SU-DHL-6 (cell line): ENCODE measurements around the gene LMOD1.

Source experiments
- H2AFZ ChIP-seq: fragments of 200-600 bp; sonication (generic); 2 replicates; pipeline ENCODE4 v1.6.1; 2014; ENCODE audit warnings: low read depth, mild to moderate bottlenecking, moderate library complexity, mixed read lengths, antibody characterized with exemption, low read length; ENCODE audit not compliant: severe bottlenecking
- H3F3A ChIP-seq: fragments of 200-600 bp; shearing (Covaris generic); 2 replicates; pipeline ENCODE4 v1.6.0; 2016; ENCODE audit warnings: antibody characterized with exemption, mild to moderate bottlenecking; ENCODE audit not compliant: insufficient read depth
- H3K27ac ChIP-seq: fragments of 200-600 bp; sonication (generic); 2 replicates; pipeline ENCODE4 v1.5.1; 2016; ENCODE audit warnings: low read depth, mild to moderate bottlenecking, low read length, moderate library complexity, mixed read lengths
- H3K27me3 ChIP-seq: fragments of 200-600 bp; sonication (generic), shearing (Covaris generic); 2 replicates; pipeline ENCODE4 v1.6.0; 2014; ENCODE audit warnings: mild to moderate bottlenecking, low read length
- H3K36me3 ChIP-seq: fragments of 200-600 bp; sonication (generic); 2 replicates; pipeline ENCODE4 v1.6.1; 2014; ENCODE audit warnings: mild to moderate bottlenecking, low read length, mixed read lengths
- H3K4me2 ChIP-seq: fragments of 300-600, 200-600 bp; shearing (Covaris generic), sonication (generic); 2 replicates; pipeline ENCODE4 v1.6.0; 2014; ENCODE audit warnings: low read length, low read depth, mild to moderate bottlenecking; ENCODE audit not compliant: poor library complexity, severe bottlenecking
- H3K4me3 ChIP-seq: fragments of 200-600 bp; sonication (generic); 2 replicates; pipeline ENCODE4 v1.5.1; 2014; ENCODE audit warnings: antibody characterized with exemption, low read length, mild to moderate bottlenecking, mixed read lengths; ENCODE audit not compliant: insufficient read depth, poor library complexity, severe bottlenecking
- H3K79me2 ChIP-seq: fragments of 200-600 bp; sonication (generic); 2 replicates; pipeline ENCODE4 v1.6.1; 2014; ENCODE audit warnings: mild to moderate bottlenecking, low read length, moderate library complexity; ENCODE audit not compliant: insufficient read depth
- H3K9ac ChIP-seq: fragments of 200-600 bp; sonication (generic); 2 replicates; pipeline ENCODE4 v1.7.0; 2014; ENCODE audit warnings: mild to moderate bottlenecking, low read length
- H3K9me2 ChIP-seq: fragments of 200-600 bp; sonication (generic); replicated peaks from 2 replicates; pipeline ENCODE4 v1.6.1; 2014; ENCODE audit warnings: low read length; ENCODE audit not compliant: insufficient read depth
- H3K9me3 ChIP-seq: fragments of 200-600 bp; sonication (generic); 2 replicates; pipeline ENCODE4 v1.6.1; 2014; ENCODE audit warnings: low read length, mixed read lengths; ENCODE audit not compliant: insufficient read depth
- H4K20me1 ChIP-seq: fragments of 200-600 bp; sonication (generic); 2 replicates; pipeline ENCODE4 v1.6.1; 2014; ENCODE audit warnings: low read depth, mild to moderate bottlenecking, antibody characterized with exemption, low read length, moderate library complexity, mixed read lengths
- CTCF ChIP-seq: fragments of 200-600 bp; sonication (generic); IDR thresholded peaks from one replicate; pipeline ENCODE4 v1.5.1; 2017; ENCODE audit warnings: antibody characterized with exemption, mild to moderate bottlenecking, low read length, moderate library complexity; ENCODE audit not compliant: insufficient read depth, poor library complexity, severe bottlenecking
- EZH2phosphoT487 ChIP-seq: fragments of 200-600 bp; sonication (generic), shearing (Covaris generic); conservative IDR thresholded peaks from 2 replicates; pipeline ENCODE4 v1.6.1; 2018; ENCODE audit warnings: mild to moderate bottlenecking, antibody characterized with exemption, low read length, moderate library complexity, mixed read lengths

Gene LMOD1

GRCh38 chr1:201944639-201945038 is 1.7 kb downstream of the LMOD1 start:
- TF ChIP-seq CTCF (no peak), EZH2phosphoT487 (no peak)
- no peak overlapping the region for H3K27ac ChIP-seq
- H2AFZ ChIP-seq: no peak overlapping the region
- H3K9me2 ChIP-seq: no peaks in the 10 kb centered on the region
- H3F3A ChIP-seq: no peaks in the 10 kb centered on the region
- H3K4me2 ChIP-seq: no peak overlapping the region
- no peaks in the 10 kb centered on the region for H3K9me3 ChIP-seq
- no peaks in the 10 kb centered on the region for H3K36me3 ChIP-seq
- H4K20me1 ChIP-seq: no peaks in the 10 kb centered on the region
- no peak overlapping the region for H3K4me3 ChIP-seq
- H3K79me2 ChIP-seq: no peaks in the 10 kb centered on the region
- H3K9ac ChIP-seq: no peak overlapping the region
- no peaks in the 10 kb centered on the region for H3K27me3 ChIP-seq

GRCh38 chr1:201944002-201944401 is 2.3 kb downstream of the LMOD1 start:
- Histone ChIP-seq H3K9me3 (no peaks in the 10 kb centered on the region), H3K36me3 (no peaks in the 10 kb centered on the region), H3K79me2 (no peaks in the 10 kb centered on the region), H3K4me3 (no peak overlapping the region), H3K4me2 (no peak overlapping the region), H3K27me3 (no peaks in the 10 kb centered on the region), H3K9me2 (no peaks in the 10 kb centered on the region), H3K27ac (no peak overlapping the region), H2AFZ (no peak overlapping the region), H4K20me1 (no peaks in the 10 kb centered on the region), H3F3A (no peaks in the 10 kb centered on the region), H3K9ac (no peak overlapping the region)
- TF ChIP-seq CTCF (no peak), EZH2phosphoT487 (no peak)

DNA sequence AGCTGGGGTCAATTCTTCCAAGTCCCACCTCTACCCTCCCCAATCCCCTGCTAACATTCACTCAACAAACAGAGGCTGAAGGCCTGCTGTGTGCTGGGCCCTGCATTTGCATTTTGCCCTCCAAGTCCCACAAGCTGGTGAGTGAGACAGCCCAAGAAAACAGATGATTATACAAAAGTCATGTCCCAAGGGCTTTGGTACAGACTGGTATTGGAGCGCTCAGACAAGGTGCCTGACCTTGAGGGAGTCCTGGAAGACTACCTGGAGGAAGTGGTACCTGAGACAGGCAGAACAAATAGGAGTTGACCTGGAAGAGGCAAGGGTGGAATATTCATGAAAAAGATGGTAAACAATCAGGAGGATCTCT is 4.2 kb downstream of the LMOD1 start:
- Histone ChIP-seq H2AFZ (no peak overlapping the region), H3K79me2 (no peaks in the 10 kb centered on the region), H3K9me2 (no peaks in the 10 kb centered on the region), H3F3A (no peaks in the 10 kb centered on the region), H3K27ac (no peak overlapping the region), H3K36me3 (no peaks in the 10 kb centered on the region), H3K4me2 (no peak overlapping the region), H3K27me3 (no peaks in the 10 kb centered on the region), H3K4me3 (no peak overlapping the region), H3K9ac (no peak overlapping the region), H4K20me1 (no peaks in the 10 kb centered on the region), H3K9me3 (no peaks in the 10 kb centered on the region)
- TF ChIP-seq CTCF (no peak), EZH2phosphoT487 (no peak)
